ENCODE data around the gene GPAT3.

Gene GPAT3

DNA sequence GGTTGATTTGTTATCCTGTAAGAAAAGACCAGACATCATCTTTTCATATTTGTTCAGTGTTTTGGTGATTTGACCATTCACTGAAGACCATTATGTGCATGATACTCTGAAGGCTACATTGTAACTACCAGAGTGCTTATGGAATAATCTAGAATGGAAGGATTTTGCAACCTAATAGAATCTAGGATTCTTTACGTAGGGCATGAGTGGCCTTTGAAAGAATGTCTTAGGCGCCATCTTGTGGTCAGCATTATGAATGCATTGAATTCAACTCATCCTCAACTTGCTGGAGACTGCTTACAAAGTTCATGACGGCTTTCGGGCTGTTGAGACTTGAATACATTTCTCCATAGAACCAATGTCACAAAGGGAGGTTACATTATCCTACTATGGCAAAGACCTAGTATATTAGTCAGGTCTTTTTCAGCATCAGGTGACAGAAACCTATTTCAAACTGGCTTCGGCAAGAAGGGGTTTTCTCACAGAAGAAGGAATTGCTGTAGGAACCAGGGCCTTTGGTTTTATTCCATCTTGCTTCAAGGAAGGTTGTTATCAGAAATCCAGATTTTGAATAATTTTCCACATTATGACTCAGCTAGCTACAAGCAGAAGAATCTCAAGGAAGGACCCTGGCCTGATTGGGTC, 104.1 kb downstream of the GPAT3 start:
- no peaks in the 10 kb centered on the region for H3K27me3 ChIP-seq (ENCODE audit: insufficient read depth, poor library complexity, severe bottlenecking)
- no peak overlapping the region for H3K4me3 ChIP-seq (ENCODE audit: severe bottlenecking)
- H3K4me1 ChIP-seq (ENCODE audit: insufficient read depth, poor library complexity, severe bottlenecking): no peaks in the 10 kb centered on the region
- no peak overlapping the region for H3K27ac ChIP-seq (ENCODE audit: poor library complexity, severe bottlenecking)
- H3K9me3 ChIP-seq (ENCODE audit: severe bottlenecking): no peaks in the 10 kb centered on the region
- TF ChIP-seq, protein P1, sequence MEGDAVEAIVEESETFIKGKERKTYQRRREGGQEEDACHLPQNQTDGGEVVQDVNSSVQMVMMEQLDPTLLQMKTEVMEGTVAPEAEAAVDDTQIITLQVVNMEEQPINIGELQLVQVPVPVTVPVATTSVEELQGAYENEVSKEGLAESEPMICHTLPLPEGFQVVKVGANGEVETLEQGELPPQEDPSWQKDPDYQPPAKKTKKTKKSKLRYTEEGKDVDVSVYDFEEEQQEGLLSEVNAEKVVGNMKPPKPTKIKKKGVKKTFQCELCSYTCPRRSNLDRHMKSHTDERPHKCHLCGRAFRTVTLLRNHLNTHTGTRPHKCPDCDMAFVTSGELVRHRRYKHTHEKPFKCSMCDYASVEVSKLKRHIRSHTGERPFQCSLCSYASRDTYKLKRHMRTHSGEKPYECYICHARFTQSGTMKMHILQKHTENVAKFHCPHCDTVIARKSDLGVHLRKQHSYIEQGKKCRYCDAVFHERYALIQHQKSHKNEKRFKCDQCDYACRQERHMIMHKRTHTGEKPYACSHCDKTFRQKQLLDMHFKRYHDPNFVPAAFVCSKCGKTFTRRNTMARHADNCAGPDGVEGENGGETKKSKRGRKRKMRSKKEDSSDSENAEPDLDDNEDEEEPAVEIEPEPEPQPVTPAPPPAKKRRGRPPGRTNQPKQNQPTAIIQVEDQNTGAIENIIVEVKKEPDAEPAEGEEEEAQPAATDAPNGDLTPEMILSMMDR (IDR thresholded peaks at IDR 0.05; ENCODE audit: poor library complexity, severe bottlenecking): peak; percentile 88
- peak; percentile 79 for ATAC-seq (ENCODE audit: low read depth)
- H3K36me3 ChIP-seq (ENCODE audit: low read depth): no peaks in the 10 kb centered on the region
- no peak for DNase-seq (ENCODE audit: low spot score)

DNA sequence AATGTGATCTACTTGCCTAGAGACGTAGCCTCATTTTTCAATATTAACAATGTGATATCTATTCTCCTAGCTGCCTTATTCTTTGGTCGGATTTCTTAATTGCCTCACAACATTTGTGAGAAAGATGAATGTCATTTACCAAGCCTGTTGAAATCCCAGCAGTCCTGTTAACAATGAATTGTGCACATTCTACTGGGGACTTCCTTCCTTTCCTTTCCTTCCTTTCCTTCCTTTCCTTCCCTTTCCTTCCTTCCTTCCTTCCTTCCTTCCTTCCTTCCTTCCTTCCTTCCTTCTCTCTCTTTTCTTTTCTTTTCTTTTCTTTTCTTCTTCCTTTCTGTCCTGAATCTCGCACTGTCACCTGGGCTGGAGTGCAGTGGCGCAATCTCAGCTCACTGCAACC, 107.1 kb downstream of the GPAT3 start:
- Histone ChIP-seq H3K27me3 (ENCODE audit: insufficient read depth, poor library complexity, severe bottlenecking) (no peaks in the 10 kb centered on the region), H3K4me3 (ENCODE audit: severe bottlenecking) (no peak overlapping the region), H3K36me3 (ENCODE audit: low read depth) (no peaks in the 10 kb centered on the region), H3K27ac (ENCODE audit: poor library complexity, severe bottlenecking) (no peak overlapping the region), H3K4me1 (ENCODE audit: insufficient read depth, poor library complexity, severe bottlenecking) (no peaks in the 10 kb centered on the region), H3K9me3 (ENCODE audit: severe bottlenecking) (no peaks in the 10 kb centered on the region)
- DNase-seq (ENCODE audit: low spot score) (no peak), ATAC-seq (ENCODE audit: low read depth) (no peak)
- TF ChIP-seq, protein P1 (IDR thresholded peaks at IDR 0.05; ENCODE audit: poor library complexity, severe bottlenecking): no peak

DNA sequence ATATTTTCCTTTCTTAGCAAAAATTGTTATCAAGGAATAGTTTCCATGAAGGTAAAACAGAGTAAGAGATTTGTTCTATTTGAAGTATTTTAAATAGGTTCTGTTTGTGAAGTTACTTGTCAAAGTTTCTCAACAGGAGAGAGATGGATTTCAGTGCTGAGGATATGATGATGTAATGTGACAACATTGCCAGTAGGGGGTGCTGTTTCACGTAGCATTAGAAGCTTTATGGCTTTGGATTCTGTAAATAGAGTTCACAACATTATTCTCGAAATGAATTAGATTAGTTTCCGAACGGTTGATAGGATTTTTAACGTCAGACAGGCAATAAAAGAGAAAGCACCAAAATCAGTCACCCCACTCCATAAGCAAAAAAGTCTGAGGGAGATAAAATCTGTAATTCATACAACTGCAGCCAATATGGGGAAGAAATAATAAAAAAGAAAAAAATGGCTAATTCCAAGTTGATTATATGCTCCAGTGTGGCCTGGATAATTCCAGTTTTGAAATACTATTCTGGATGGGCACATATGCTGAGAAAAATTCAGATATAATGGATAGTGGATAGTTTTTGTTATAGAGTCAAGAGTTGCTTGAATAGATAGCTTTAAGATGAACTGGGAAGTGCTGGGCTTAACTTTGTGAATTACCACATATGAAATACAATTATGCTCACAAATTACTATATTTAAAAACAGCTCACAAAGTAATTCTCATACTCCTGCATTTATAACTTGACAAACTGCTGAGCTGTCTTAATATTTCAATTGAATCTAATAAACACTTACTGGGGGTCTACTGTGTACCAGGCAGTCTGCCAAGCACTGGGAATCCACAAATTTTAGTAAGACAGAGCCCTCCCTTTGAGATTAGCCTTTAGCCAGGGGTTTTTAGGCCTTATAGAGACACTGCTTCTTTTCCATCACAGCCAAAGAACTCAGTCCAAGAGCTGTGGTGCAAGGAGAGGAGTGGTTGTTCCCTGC, 109.1 kb downstream of the GPAT3 start:
- no peaks in the 10 kb centered on the region for H3K27me3 ChIP-seq (ENCODE audit: insufficient read depth, poor library complexity, severe bottlenecking)
- ATAC-seq (ENCODE audit: low read depth): peak; percentile 58; the same call in 2 of the 3 replicates
- H3K9me3 ChIP-seq (ENCODE audit: severe bottlenecking): no peaks in the 10 kb centered on the region
- TF ChIP-seq, protein P1 (IDR thresholded peaks at IDR 0.05; ENCODE audit: poor library complexity, severe bottlenecking): peak; percentile 90
- H3K4me3 ChIP-seq (ENCODE audit: severe bottlenecking): no peak overlapping the region
- no peak overlapping the region for H3K27ac ChIP-seq (ENCODE audit: poor library complexity, severe bottlenecking)
- no peak for DNase-seq (ENCODE audit: low spot score)
- H3K4me1 ChIP-seq (ENCODE audit: insufficient read depth, poor library complexity, severe bottlenecking): no peaks in the 10 kb centered on the region
- H3K36me3 ChIP-seq (ENCODE audit: low read depth): no peaks in the 10 kb centered on the region

DNA sequence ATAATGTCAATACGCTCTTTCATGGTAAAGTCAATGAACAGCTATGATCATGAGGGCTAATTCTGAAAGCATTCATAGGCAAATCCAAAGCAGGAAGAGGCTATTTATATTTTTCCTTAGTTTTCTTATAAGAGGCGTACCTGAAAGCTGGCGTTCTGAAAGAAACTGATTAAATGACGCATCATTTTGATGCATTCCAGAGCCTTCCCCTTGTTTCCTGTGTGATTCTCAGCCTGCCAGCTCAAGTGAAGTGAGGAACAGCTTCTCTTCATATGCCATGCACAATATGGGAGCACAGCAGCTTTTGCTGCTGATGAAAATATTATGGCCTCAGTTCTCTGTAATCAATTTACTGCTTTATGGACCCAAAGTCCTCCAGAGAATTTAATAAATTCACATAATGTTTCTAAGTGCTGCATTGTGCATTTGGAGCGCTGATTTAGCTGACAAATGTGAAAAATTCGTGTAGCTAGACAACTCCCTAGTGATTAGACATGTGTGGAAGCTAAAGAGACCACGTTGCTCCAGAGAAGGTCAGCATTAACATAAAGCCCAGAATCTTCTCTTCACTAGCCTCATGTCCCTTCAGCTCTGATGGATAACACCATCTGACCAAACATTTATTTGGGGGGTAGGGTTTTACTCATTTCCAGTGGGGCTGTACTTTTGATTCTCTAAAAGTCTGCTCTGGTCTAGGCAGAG, 110.8 kb downstream of the GPAT3 start:
- H3K27me3 ChIP-seq (ENCODE audit: insufficient read depth, poor library complexity, severe bottlenecking): no peaks in the 10 kb centered on the region
- ATAC-seq (ENCODE audit: low read depth) (peak; percentile 19; the same call in 1 of the 3 replicates), DNase-seq (ENCODE audit: low spot score) (no peak)
- H3K27ac ChIP-seq (ENCODE audit: poor library complexity, severe bottlenecking): no peak overlapping the region
- H3K4me3 ChIP-seq (ENCODE audit: severe bottlenecking): no peak overlapping the region
- TF ChIP-seq, protein P1 (IDR thresholded peaks at IDR 0.05; ENCODE audit: poor library complexity, severe bottlenecking): no peak
- H3K4me1 ChIP-seq (ENCODE audit: insufficient read depth, poor library complexity, severe bottlenecking): no peaks in the 10 kb centered on the region
- no peaks in the 10 kb centered on the region for H3K9me3 ChIP-seq (ENCODE audit: severe bottlenecking)
- H3K36me3 ChIP-seq (ENCODE audit: low read depth): no peaks in the 10 kb centered on the region
